ENCODE data around the gene OR4F17.
"Not testable (repeated sequence)": the region's sequence is repeated elsewhere in the genome, so short reads cannot be mapped to it uniquely, and the experiment has no call there.

- not testable (repeated sequence) for TF ChIP-seq CTCF, EP300, POLR2AphosphoS5, POLR2A (IDR thresholded peaks at IDR 0.05)
Observed at GRCh38 chr19:106804-107203, at the start of gene OR4F17.
